GM03348 (cell line): ENCODE measurements around the gene CLIP4.

Source experiments
- DNase-seq: peaks from one replicate; pipeline ENCODE4 v3.0.0; 2012; ENCODE audit warnings: low spot score

Gene CLIP4

GRCh38 chr2:29189052-29189451 is 73.8 kb downstream of the CLIP4 start:
- DNase-seq: no peak

- no peak for DNase-seq
Measured at GRCh38 chr2:29191817-29192216, 76.6 kb downstream of the CLIP4 start.

GRCh38 chr2:29192526-29192925 is 77.3 kb downstream of the CLIP4 start:
- no peak for DNase-seq

- DNase-seq: no peak
Measured at GRCh38 chr2:29193111-29193510, 77.9 kb downstream of the CLIP4 start.

GRCh38 chr2:29193681-29194080 is 78.5 kb downstream of the CLIP4 start:
- no peak for DNase-seq

GRCh38 chr2:29195796-29196195 is 80.6 kb downstream of the CLIP4 start:
- no peak for DNase-seq

- peak; percentile 71 for DNase-seq
Measured at GRCh38 chr2:29196792-29197788, 81.9 kb downstream of the CLIP4 start.

GRCh38 chr2:29201979-29202378 is 86.8 kb downstream of the CLIP4 start:
- no peak for DNase-seq

GRCh38 chr2:29202819-29203495 is 87.7 kb downstream of the CLIP4 start:
- no peak for DNase-seq

- DNase-seq: no peak
Measured at GRCh38 chr2:29206941-29207340, 91.7 kb downstream of the CLIP4 start.

- no peak for DNase-seq
Measured at GRCh38 chr2:29207352-29208148, 92.3 kb downstream of the CLIP4 start.

- DNase-seq: no peak
Measured at GRCh38 chr2:29209551-29209950, 94.3 kb downstream of the CLIP4 start.

GRCh38 chr2:29212009-29212408 is 96.8 kb downstream of the CLIP4 start:
- DNase-seq: no peak

- DNase-seq: no peak
Measured at GRCh38 chr2:29213888-29214291, 98.7 kb downstream of the CLIP4 start.

GRCh38 chr2:29215073-29215472 is 99.9 kb downstream of the CLIP4 start:
- no peak for DNase-seq

GRCh38 chr2:29215739-29216608 is 100.8 kb downstream of the CLIP4 start:
- DNase-seq: no peak

- no peak for DNase-seq
Measured at GRCh38 chr2:29216609-29216909, 101.3 kb downstream of the CLIP4 start.

GRCh38 chr2:29218071-29218470 is 102.9 kb downstream of the CLIP4 start:
- DNase-seq: no peak

- DNase-seq: no peak
Measured at GRCh38 chr2:29218550-29219125, 103.4 kb downstream of the CLIP4 start.

- DNase-seq: no peak
Measured at GRCh38 chr2:29219374-29219773, 104.2 kb downstream of the CLIP4 start.
